ENCODE measurements around the gene R3HDM2.
"Not testable (repeated sequence)": the region's sequence is repeated elsewhere in the genome, so short reads cannot be mapped to it uniquely, and the experiment has no call there.

Gene R3HDM2

GRCh38 chr12:57323416-57323815 is 107.4 kb downstream of the R3HDM2 start:
- no peak overlapping the region for H3K4me3 ChIP-seq (ENCODE audit: control insufficient read depth, low read depth, low read length)
- TF ChIP-seq CTCF (IDR thresholded peaks at IDR 0.05; ENCODE audit: control insufficient read depth, insufficient read depth, low read depth, low read length, missing control alignments), result no peak
- no peak for DNase-seq (ENCODE audit: low read depth)

DNA sequence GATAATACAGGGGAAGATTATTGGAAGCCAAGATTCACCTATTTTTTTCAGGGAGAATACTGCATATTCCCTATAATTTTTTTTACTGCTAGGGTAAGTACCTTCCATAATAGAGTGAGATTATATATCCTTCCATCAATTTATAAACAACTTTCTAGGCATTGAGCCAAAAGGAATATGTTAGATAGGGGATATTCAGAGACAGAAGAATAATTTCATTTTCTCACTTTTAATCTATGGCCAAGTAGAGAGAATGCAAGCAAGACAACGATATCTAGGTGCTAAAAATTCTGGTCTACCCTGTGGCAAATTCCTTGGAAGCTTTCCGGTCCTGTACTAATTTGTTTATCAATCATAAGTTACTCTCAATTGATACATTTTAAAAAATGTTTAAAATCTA is 110.2 kb downstream of the R3HDM2 start:
- DNase-seq (ENCODE audit: low read depth), result no peak
- TF ChIP-seq CTCF (IDR thresholded peaks at IDR 0.05; ENCODE audit: control insufficient read depth, insufficient read depth, low read depth, low read length, missing control alignments), result no peak
- H3K4me3 ChIP-seq (ENCODE audit: control insufficient read depth, low read depth, low read length), result no peak overlapping the region

GRCh38 chr12:57319678-57320469 is 111.0 kb downstream of the R3HDM2 start:
- no peak for TF ChIP-seq CTCF (IDR thresholded peaks at IDR 0.05; ENCODE audit: control insufficient read depth, insufficient read depth, low read depth, low read length, missing control alignments)
- no peak for DNase-seq (ENCODE audit: low read depth)
- no peak overlapping the region for H3K4me3 ChIP-seq (ENCODE audit: control insufficient read depth, low read depth, low read length)

DNA sequence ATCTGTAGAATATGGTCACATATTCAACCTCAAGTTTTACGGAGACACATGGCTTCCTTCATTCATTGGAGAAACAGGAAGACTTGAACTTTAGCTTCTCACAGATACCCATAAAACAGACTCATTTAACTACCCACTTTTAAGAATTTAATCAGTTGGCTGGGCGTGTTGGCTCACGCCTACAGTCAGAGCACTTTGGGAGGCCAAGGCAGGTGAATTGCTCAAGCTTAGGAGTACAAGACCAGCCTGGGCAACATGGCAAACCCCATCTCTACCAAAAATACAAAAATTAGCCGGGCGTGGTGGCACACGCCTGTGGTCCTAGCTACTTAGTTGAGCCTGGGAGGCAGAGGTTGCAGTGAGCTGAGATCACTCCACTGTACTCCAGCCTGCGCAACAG is 115.2 kb downstream of the R3HDM2 start:
- TF ChIP-seq CTCF (IDR thresholded peaks at IDR 0.05; ENCODE audit: control insufficient read depth, insufficient read depth, low read depth, low read length, missing control alignments), result no peak
- no peak for DNase-seq (ENCODE audit: low read depth)
- no peak overlapping the region for H3K4me3 ChIP-seq (ENCODE audit: control insufficient read depth, low read depth, low read length)

DNA sequence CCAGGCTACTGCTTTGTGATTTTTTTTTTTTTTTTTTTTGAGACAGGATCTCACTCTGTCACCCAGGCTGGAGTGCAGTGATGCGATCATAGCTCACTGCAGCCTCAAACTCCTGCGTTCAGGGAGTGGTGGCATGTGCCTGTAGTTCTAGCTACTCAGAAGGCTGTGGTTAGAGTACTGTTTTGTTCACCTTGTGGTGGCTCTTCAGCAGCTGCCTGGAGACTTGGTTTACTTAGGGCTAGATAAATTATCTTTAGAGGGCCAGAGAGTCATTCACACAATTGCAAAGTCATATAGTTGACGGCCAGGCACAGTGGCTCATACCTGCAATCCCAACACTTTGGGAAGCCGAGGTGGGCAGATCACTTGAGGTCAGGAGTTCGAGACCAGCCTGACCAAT is 118.6 kb downstream of the R3HDM2 start:
- not testable (repeated sequence) for DNase-seq (ENCODE audit: low read depth)

GRCh38 chr12:57309420-57309819 is 121.4 kb downstream of the R3HDM2 start:
- DNase-seq (ENCODE audit: low read depth), result peak; percentile 34
- no peak for TF ChIP-seq CTCF (IDR thresholded peaks at IDR 0.05; ENCODE audit: control insufficient read depth, insufficient read depth, low read depth, low read length, missing control alignments)

More for the DNA sequence above, 118.6 kb downstream of the R3HDM2 start:
- not testable (repeated sequence) for H3K4me3 ChIP-seq (ENCODE audit: control insufficient read depth, low read depth, low read length)

GRCh38 chr12:57300961-57301584 is 129.8 kb downstream of the R3HDM2 start:
- no peak overlapping the region for H3K4me3 ChIP-seq (ENCODE audit: control insufficient read depth, low read depth, low read length)
- DNase-seq (ENCODE audit: low read depth), result no peak
- no peak for TF ChIP-seq CTCF (IDR thresholded peaks at IDR 0.05; ENCODE audit: control insufficient read depth, insufficient read depth, low read depth, low read length, missing control alignments)

More at GRCh38 chr12:57309420-57309819, 121.4 kb downstream of the R3HDM2 start:
- no peak overlapping the region for H3K4me3 ChIP-seq (ENCODE audit: control insufficient read depth, low read depth, low read length)
